ENCODE data around the gene SSBP2.

The SSBP2 gene

GRCh38 chr5:81395262-81395661 lies 355.6 kb downstream of the SSBP2 start:
- Histone ChIP-seq H3K9me3 (ENCODE audit: control insufficient read depth, insufficient read depth, low read length) (no peaks in the 10 kb centered on the region), H3K27me3 (ENCODE audit: control insufficient read depth, insufficient read depth, low read length) (peaks cover 14% of the 10 kb centered on the region), H3K4me3 (ENCODE audit: low read depth, low read length) (no peak overlapping the region), H3K36me3 (ENCODE audit: control insufficient read depth, insufficient read depth, low read length) (no peaks in the 10 kb centered on the region), H3K27ac (ENCODE audit: low read depth, low read length) (no peak overlapping the region), H3K4me1 (ENCODE audit: control insufficient read depth, insufficient read depth, low read length) (no peaks in the 10 kb centered on the region), H3K9ac (ENCODE audit: low read depth, low read length) (no peak overlapping the region)

- Histone ChIP-seq H3K4me3 (ENCODE audit: low read depth, low read length) (peak within 1 kb of the TSS; percentile 74), H3K9me3 (ENCODE audit: control insufficient read depth, insufficient read depth, low read length) (no peaks in the 10 kb centered on the region), H3K4me1 (ENCODE audit: control insufficient read depth, insufficient read depth, low read length) (no peaks in the 10 kb centered on the region), H3K27ac (ENCODE audit: low read depth, low read length) (no peak within 1 kb of the TSS), H3K36me3 (ENCODE audit: control insufficient read depth, insufficient read depth, low read length) (no peaks in the 10 kb centered on the region), H3K9ac (ENCODE audit: low read depth, low read length) (no peak within 1 kb of the TSS), H3K27me3 (ENCODE audit: control insufficient read depth, insufficient read depth, low read length) (peaks cover 14% of the 10 kb centered on the region)
Observed at GRCh38 chr5:81393783-81394718, 356.8 kb downstream of the SSBP2 start, which contains the start of gene ACOT12. ACOT12 (minus strand) TSS chr5:81394134; CDS start chr5:81394114, 20 bp downstream.

- H3K27me3 ChIP-seq (ENCODE audit: control insufficient read depth, insufficient read depth, low read length) = peaks cover 14% of the 10 kb centered on the region
- H3K9me3 ChIP-seq (ENCODE audit: control insufficient read depth, insufficient read depth, low read length) = no peaks in the 10 kb centered on the region
- H3K4me1 ChIP-seq (ENCODE audit: control insufficient read depth, insufficient read depth, low read length) = no peaks in the 10 kb centered on the region
- H3K36me3 ChIP-seq (ENCODE audit: control insufficient read depth, insufficient read depth, low read length) = no peaks in the 10 kb centered on the region
- H3K27ac ChIP-seq (ENCODE audit: low read depth, low read length) = no peak overlapping the region
- H3K4me3 ChIP-seq (ENCODE audit: low read depth, low read length) = peak overlapping the region; percentile 74
- no peak overlapping the region for H3K9ac ChIP-seq (ENCODE audit: low read depth, low read length)
Observed at GRCh38 chr5:81393430-81393782, 357.5 kb downstream of the SSBP2 start.

- H3K27ac ChIP-seq (ENCODE audit: low read depth, low read length) = no peak overlapping the region
- H3K4me3 ChIP-seq (ENCODE audit: low read depth, low read length) = no peak overlapping the region
- H3K9ac ChIP-seq (ENCODE audit: low read depth, low read length) = no peak overlapping the region
- no peaks in the 10 kb centered on the region for H3K4me1 ChIP-seq (ENCODE audit: control insufficient read depth, insufficient read depth, low read length)
- H3K9me3 ChIP-seq (ENCODE audit: control insufficient read depth, insufficient read depth, low read length) = no peaks in the 10 kb centered on the region
- peaks cover 5% of the 10 kb centered on the region; the same call in 1 of the 2 replicates for H3K27me3 ChIP-seq (ENCODE audit: control insufficient read depth, insufficient read depth, low read length)
- H3K36me3 ChIP-seq (ENCODE audit: control insufficient read depth, insufficient read depth, low read length) = no peaks in the 10 kb centered on the region
Observed at GRCh38 chr5:81389025-81389424, 361.9 kb downstream of the SSBP2 start.

GRCh38 chr5:81388169-81388568 lies 362.7 kb downstream of the SSBP2 start:
- Histone ChIP-seq H3K9ac (ENCODE audit: low read depth, low read length) (no peak overlapping the region), H3K4me3 (ENCODE audit: low read depth, low read length) (no peak overlapping the region), H3K27me3 (ENCODE audit: control insufficient read depth, insufficient read depth, low read length) (0 out of 2 replicates have a peak, but pooled peaks cover under 1% of the 10 kb centered on the region)

GRCh38 chr5:81383867-81384266 lies 367.0 kb downstream of the SSBP2 start:
- no peak overlapping the region for H3K9ac ChIP-seq (ENCODE audit: low read depth, low read length)
- no peak overlapping the region for H3K4me3 ChIP-seq (ENCODE audit: low read depth, low read length)
- H3K36me3 ChIP-seq (ENCODE audit: control insufficient read depth, insufficient read depth, low read length) = no peaks in the 10 kb centered on the region
- no peaks in the 10 kb centered on the region for H3K4me1 ChIP-seq (ENCODE audit: control insufficient read depth, insufficient read depth, low read length)
- no peak overlapping the region for H3K27ac ChIP-seq (ENCODE audit: low read depth, low read length)
- no peaks in the 10 kb centered on the region for H3K27me3 ChIP-seq (ENCODE audit: control insufficient read depth, insufficient read depth, low read length)
- no peaks in the 10 kb centered on the region for H3K9me3 ChIP-seq (ENCODE audit: control insufficient read depth, insufficient read depth, low read length)

More at GRCh38 chr5:81388169-81388568, 362.7 kb downstream of the SSBP2 start:
- Histone ChIP-seq H3K4me1 (ENCODE audit: control insufficient read depth, insufficient read depth, low read length) (no peaks in the 10 kb centered on the region), H3K9me3 (ENCODE audit: control insufficient read depth, insufficient read depth, low read length) (no peaks in the 10 kb centered on the region), H3K27ac (ENCODE audit: low read depth, low read length) (no peak overlapping the region), H3K36me3 (ENCODE audit: control insufficient read depth, insufficient read depth, low read length) (no peaks in the 10 kb centered on the region)

GRCh38 chr5:81371354-81371876 lies 379.5 kb downstream of the SSBP2 start:
- Histone ChIP-seq H3K27me3 (ENCODE audit: control insufficient read depth, insufficient read depth, low read length) (no peaks in the 10 kb centered on the region), H3K4me1 (ENCODE audit: control insufficient read depth, insufficient read depth, low read length) (no peaks in the 10 kb centered on the region), H3K36me3 (ENCODE audit: control insufficient read depth, insufficient read depth, low read length) (no peaks in the 10 kb centered on the region), H3K4me3 (ENCODE audit: low read depth, low read length) (no peak overlapping the region), H3K9me3 (ENCODE audit: control insufficient read depth, insufficient read depth, low read length) (no peaks in the 10 kb centered on the region), H3K27ac (ENCODE audit: low read depth, low read length) (no peak overlapping the region), H3K9ac (ENCODE audit: low read depth, low read length) (no peak overlapping the region)

- Histone ChIP-seq H3K4me1 (ENCODE audit: control insufficient read depth, insufficient read depth, low read length) (no peaks in the 10 kb centered on the region), H3K9me3 (ENCODE audit: control insufficient read depth, insufficient read depth, low read length) (no peaks in the 10 kb centered on the region), H3K9ac (ENCODE audit: low read depth, low read length) (no peak overlapping the region), H3K27ac (ENCODE audit: low read depth, low read length) (no peak overlapping the region), H3K27me3 (ENCODE audit: control insufficient read depth, insufficient read depth, low read length) (no peaks in the 10 kb centered on the region), H3K36me3 (ENCODE audit: control insufficient read depth, insufficient read depth, low read length) (no peaks in the 10 kb centered on the region), H3K4me3 (ENCODE audit: low read depth, low read length) (no peak overlapping the region)
Observed at GRCh38 chr5:81370912-81371311, 380.0 kb downstream of the SSBP2 start.

GRCh38 chr5:81365541-81365940 lies 385.4 kb downstream of the SSBP2 start:
- Histone ChIP-seq H3K27ac (ENCODE audit: low read depth, low read length) (no peak overlapping the region), H3K9ac (ENCODE audit: low read depth, low read length) (no peak overlapping the region), H3K9me3 (ENCODE audit: control insufficient read depth, insufficient read depth, low read length) (no peaks in the 10 kb centered on the region), H3K4me3 (ENCODE audit: low read depth, low read length) (no peak overlapping the region), H3K36me3 (ENCODE audit: control insufficient read depth, insufficient read depth, low read length) (no peaks in the 10 kb centered on the region), H3K4me1 (ENCODE audit: control insufficient read depth, insufficient read depth, low read length) (no peaks in the 10 kb centered on the region), H3K27me3 (ENCODE audit: control insufficient read depth, insufficient read depth, low read length) (no peaks in the 10 kb centered on the region)

- Histone ChIP-seq H3K4me3 (ENCODE audit: low read depth, low read length) (no peak overlapping the region), H3K36me3 (ENCODE audit: control insufficient read depth, insufficient read depth, low read length) (no peaks in the 10 kb centered on the region), H3K27me3 (ENCODE audit: control insufficient read depth, insufficient read depth, low read length) (no peaks in the 10 kb centered on the region), H3K4me1 (ENCODE audit: control insufficient read depth, insufficient read depth, low read length) (peaks cover 10% of the 10 kb centered on the region), H3K9me3 (ENCODE audit: control insufficient read depth, insufficient read depth, low read length) (no peaks in the 10 kb centered on the region), H3K27ac (ENCODE audit: low read depth, low read length) (no peak overlapping the region), H3K9ac (ENCODE audit: low read depth, low read length) (no peak overlapping the region)
Observed at GRCh38 chr5:81363093-81363871, 387.6 kb downstream of the SSBP2 start.
